Gastroesophageal sphincter (tissue), 4 donors: ENCODE results near the gene PTPRJ. TPM values are rescaled to one million over a fixed set of nuclear protein-coding genes. Genes with fewer than 3 reads are reported as not detected.

Source experiments
- ATAC-seq: fragments of 150-250 bp; one replicate; pipeline ENCODE4 v1.9.1; 2016; ENCODE audit warnings: mild to moderate bottlenecking, moderate library complexity
- H3K27ac ChIP-seq, 4 donors: fragments of 200-600 bp; sonication (generic) in 3 of 4; 1 replicate in 3 of 4; 2 replicates in 1 of 4; pipeline ENCODE4 v1.5.1; 2016 to 2019
- H3K27me3 ChIP-seq: fragments of 200-600 bp; sonication (generic); one replicate; pipeline ENCODE4 v1.5.1; 2019
- H3K36me3 ChIP-seq, 2 donors: fragments of 200-600 bp; sonication (generic); one replicate each; pipeline ENCODE4 v1.5.1; 2019; ENCODE audit warnings: control low read depth in 1 of 2
- H3K4me1 ChIP-seq, 3 donors: fragments of 200-600 bp; sonication (generic); 1 replicate in 2 of 3; 2 replicates in 1 of 3; pipeline ENCODE4 v1.5.1; 2016 to 2019; ENCODE audit warnings: control low read depth in 2 of 3
- H3K4me3 ChIP-seq, 2 donors: fragments of 200-600 bp; sonication (generic); one replicate each; pipeline ENCODE4 v1.5.1; 2019; ENCODE audit warnings: mild to moderate bottlenecking in 1 of 2, moderate library complexity in 1 of 2
- H3K9me3 ChIP-seq, 3 donors: fragments of 200-600 bp; sonication (generic); one replicate each; pipeline ENCODE4 v1.5.1; 2017 to 2019; ENCODE audit warnings: control low read depth in 2 of 3
- EP300 ChIP-seq: sonication (generic); formaldehyde crosslinking; IDR thresholded peaks from one replicate; pipeline ENCODE4 v1.6.1; 2017; ENCODE audit warnings: antibody characterized with exemption, mild to moderate bottlenecking
- POLR2A ChIP-seq, 2 donors: fragments of 450-650 bp; IDR thresholded peaks; one replicate each; pipeline ENCODE4 v1.6.1; 2017; ENCODE audit warnings: antibody characterized with exemption in 2 of 2, mild to moderate bottlenecking in 2 of 2, moderate library complexity in 1 of 2
- POLR2AphosphoS5 ChIP-seq: sonication (generic); formaldehyde crosslinking; IDR thresholded peaks from one replicate; pipeline ENCODE4 v1.6.1; 2017; ENCODE audit warnings: antibody characterized with exemption
- WGBS, 2 donors: methylation state at CpG; one replicate each; pipeline ENCODE4 v1.1.5; 2018; ENCODE audit warnings: low coverage in 1 of 2; 5-methylcytosine and 5-hydroxymethylcytosine counted together
- total RNA-seq, 4 donors: library from RNA; depleted of rRNA; stranded (reverse); fragments of >200 nt; gene quantifications; one replicate each; pipeline ENCODE4 v1.1.0, GENCODE V29; 2016
- TF ChIP-seq, protein P1 (sequence below), 4 experiments: fragments of 200-600 bp in 2 of 4; fragments of 450-650 bp in 2 of 4; sonication (generic) in 1 of 4; IDR thresholded peaks; one replicate each; pipeline ENCODE4 v1.5.1; 2017 to 2019; ENCODE audit warnings: antibody characterized with exemption in 4 of 4, mild to moderate bottlenecking in 2 of 4, moderate library complexity in 2 of 4

PTPRJ gene
- total RNA-seq, 4 donors from 2014 or later = 5.4 to 13.5 (median 10.5) TPM

DNA sequence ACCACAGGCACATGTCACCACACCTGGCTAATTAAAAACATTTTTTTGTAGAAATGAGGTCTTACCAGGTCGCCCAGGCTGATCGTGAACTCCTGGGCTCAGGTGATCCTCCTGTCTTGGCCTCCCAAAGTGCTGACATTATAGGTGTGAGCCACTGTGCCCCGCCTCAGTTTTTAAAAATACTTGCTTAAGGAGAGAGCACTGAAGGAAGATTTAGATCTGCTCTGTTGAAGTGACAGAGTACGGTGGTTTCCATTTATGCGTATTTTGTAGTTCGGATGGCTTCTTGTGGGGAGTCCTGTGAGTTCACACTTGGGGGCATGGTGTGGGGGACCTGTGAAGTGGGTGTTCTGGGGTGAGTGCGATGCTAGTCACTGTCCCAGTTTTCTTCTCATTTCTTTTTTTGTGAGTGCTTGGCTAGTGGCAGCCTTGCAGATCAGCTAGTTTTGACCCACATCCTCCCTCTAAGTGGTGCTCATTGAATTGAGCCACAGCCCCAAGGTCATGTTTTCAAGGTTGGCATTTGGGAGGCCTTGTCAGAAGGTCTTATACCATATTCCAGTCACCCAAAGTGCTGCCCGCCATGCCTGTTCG, 31.5 kb downstream of the PTPRJ start:
- no peaks in the 10 kb centered on the region for H3K4me1 ChIP-seq
- H3K27ac ChIP-seq = no peak overlapping the region
- H3K27me3 ChIP-seq = no peaks in the 10 kb centered on the region
- no peaks in the 10 kb centered on the region for H3K9me3 ChIP-seq
- TF ChIP-seq POLR2AphosphoS5 (no peak), EP300 (no peak), POLR2A (IDR thresholded peaks at IDR 0.05) (no peak)
- TF ChIP-seq, protein P1, sequence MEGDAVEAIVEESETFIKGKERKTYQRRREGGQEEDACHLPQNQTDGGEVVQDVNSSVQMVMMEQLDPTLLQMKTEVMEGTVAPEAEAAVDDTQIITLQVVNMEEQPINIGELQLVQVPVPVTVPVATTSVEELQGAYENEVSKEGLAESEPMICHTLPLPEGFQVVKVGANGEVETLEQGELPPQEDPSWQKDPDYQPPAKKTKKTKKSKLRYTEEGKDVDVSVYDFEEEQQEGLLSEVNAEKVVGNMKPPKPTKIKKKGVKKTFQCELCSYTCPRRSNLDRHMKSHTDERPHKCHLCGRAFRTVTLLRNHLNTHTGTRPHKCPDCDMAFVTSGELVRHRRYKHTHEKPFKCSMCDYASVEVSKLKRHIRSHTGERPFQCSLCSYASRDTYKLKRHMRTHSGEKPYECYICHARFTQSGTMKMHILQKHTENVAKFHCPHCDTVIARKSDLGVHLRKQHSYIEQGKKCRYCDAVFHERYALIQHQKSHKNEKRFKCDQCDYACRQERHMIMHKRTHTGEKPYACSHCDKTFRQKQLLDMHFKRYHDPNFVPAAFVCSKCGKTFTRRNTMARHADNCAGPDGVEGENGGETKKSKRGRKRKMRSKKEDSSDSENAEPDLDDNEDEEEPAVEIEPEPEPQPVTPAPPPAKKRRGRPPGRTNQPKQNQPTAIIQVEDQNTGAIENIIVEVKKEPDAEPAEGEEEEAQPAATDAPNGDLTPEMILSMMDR (IDR thresholded peaks at IDR 0.05) = no peak
- 98 to 100% methylated on average over 2 to 7 of the region's 9 CpGs for WGBS, 2 donors
- no peak for ATAC-seq
- H3K4me3 ChIP-seq = no peak overlapping the region
- H3K36me3 ChIP-seq = no peaks in the 10 kb centered on the region

DNA sequence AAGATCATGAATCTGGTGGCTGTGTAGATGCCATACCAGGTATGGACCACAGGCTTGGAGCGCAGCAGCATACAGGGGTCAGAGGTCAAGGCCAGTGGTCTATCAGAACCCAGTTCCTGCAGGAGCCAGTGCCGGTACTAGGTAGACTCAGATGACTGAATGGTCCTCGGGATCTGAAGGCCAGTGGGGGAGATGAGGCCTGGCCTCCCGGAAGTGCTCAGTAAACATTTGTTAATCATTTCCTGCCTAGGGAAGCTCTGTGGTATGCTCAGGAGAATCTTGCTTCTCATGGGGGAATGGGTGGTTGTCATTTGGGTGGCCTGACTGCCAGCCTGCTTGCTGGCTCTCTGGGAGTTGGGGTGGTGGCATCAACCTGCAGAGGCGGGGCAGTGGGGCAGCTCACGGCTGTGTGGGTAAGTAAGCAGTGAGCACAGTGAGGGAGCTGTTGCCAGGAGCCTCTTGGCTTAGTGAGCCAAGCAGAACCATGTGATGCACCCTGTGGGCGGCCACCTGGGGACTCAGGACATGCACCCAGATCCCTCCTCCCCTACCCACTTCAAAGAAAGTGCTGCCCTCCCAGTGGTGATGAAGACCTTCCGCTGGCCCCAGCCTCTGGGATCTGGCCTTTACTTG, 33.0 kb downstream of the PTPRJ start:
- Histone ChIP-seq H3K36me3 (no peaks in the 10 kb centered on the region), H3K27me3 (no peaks in the 10 kb centered on the region), H3K9me3 (no peaks in the 10 kb centered on the region), H3K27ac (no peak overlapping the region), H3K4me1 (peaks cover 0 to 6% (median 0%) of the 10 kb centered on the region in 3 donors), H3K4me3 (no peak overlapping the region)
- no peak for ATAC-seq
- TF ChIP-seq, protein P1 (IDR thresholded peaks at IDR 0.05) = no peak
- TF ChIP-seq EP300 = no peak
- no peak for TF ChIP-seq POLR2A (IDR thresholded peaks at IDR 0.05)
- no peak for TF ChIP-seq POLR2AphosphoS5
- 80% methylated on average over 2 of the region's 8 CpGs; no CpG with 5 or more reads in 1 of the 2 donors for WGBS, 2 donors

DNA sequence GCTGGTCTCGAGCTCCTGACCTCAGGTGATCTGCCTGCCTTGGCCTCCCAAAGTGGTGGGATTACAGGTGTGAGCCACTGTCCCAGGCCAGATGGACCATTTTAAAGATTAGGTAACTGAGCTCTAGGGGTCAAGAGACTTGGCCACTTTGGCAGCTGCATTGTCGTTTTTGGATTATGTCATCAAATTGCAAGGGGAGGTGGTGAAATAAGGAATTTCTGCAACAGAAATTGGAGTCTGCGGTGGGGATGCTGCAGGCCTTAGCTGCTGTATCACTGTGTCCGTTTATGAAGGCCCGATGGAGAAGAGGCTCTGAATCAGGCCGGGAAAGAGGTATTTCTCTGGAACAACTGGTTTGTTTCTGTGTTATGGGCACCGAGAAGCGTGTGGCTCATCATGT, 34.6 kb downstream of the PTPRJ start:
- Histone ChIP-seq H3K27ac (no peak overlapping the region), H3K36me3 (no peaks in the 10 kb centered on the region), H3K4me3 (no peak overlapping the region), H3K9me3 (no peaks in the 10 kb centered on the region), H3K27me3 (no peaks in the 10 kb centered on the region), H3K4me1 (peaks cover 0 to 21% (median 0%) of the 10 kb centered on the region in 3 donors)
- 77 to 86% methylated on average over 5 to 7 of the region's 8 CpGs for WGBS, 2 donors
- TF ChIP-seq EP300 (no peak), POLR2AphosphoS5 (no peak), POLR2A (IDR thresholded peaks at IDR 0.05) (no peak)
- TF ChIP-seq, protein P1 (IDR thresholded peaks at IDR 0.05) = no peak
- no peak for ATAC-seq

DNA sequence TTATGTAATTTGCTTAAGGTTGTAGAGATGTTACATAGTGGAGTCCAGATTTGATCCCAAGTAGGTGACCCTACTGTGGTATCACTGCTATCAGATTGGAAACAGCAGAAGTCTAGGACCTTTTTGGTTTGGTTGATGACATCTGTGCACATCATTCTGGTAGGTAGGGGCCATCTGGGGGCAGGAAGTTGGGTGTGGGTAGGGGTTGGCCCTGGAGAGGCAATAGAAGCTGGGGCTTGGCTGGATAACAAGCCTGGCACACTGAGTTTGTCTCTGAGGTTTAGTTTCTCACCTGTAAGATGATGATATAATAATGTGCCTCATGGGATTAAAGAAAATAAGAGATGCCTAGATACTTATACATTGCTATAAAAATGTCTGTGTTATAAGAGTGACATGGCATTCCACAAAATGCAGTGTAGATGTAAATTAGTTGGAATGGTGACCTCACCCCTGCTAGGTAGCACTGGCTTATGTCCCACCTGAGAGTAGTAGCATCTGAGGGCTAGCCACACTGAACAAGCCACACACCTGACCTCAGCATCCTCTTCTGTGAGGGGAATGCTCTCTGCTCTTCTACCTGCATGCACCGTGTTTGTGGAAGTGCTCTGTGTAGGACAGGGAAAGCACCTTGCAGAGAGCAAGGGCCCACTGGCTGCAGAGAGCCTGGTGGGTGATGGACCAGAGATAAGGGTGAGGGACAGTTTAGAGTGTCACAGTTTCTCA, 36.9 kb downstream of the PTPRJ start:
- no peaks in the 10 kb centered on the region for H3K9me3 ChIP-seq
- H3K36me3 ChIP-seq = no peaks in the 10 kb centered on the region
- WGBS, 2 donors = 38 to 90% methylated on average over 1 of the region's 1 CpG
- H3K27ac ChIP-seq = no peak overlapping the region
- TF ChIP-seq POLR2AphosphoS5 (no peak), POLR2A (IDR thresholded peaks at IDR 0.05) (no peak), EP300 (no peak)
- TF ChIP-seq, protein P1 (IDR thresholded peaks at IDR 0.05) = no peak
- no peak overlapping the region for H3K4me3 ChIP-seq
- H3K4me1 ChIP-seq = peaks cover 0 to 21% (median 0%) of the 10 kb centered on the region in 3 donors
- H3K27me3 ChIP-seq = no peaks in the 10 kb centered on the region
- no peak for ATAC-seq
